Tibial artery (tissue), 4 donors: ENCODE measurements around the gene THTPA.
A peak's percentile ranks its signal among the peaks of the same experiment; 100 is the strongest.

Experiments used
- DNase-seq, 2 donors: peaks; one replicate each; pipeline ENCODE4 v3.0.0-alpha.2; 2019
- H3K27ac ChIP-seq, 2 donors: fragments of 200-600 bp; sonication (generic) in 1 of 2; 1 replicate in 1 of 2; 2 replicates in 1 of 2; pipeline ENCODE4 v1.5.1; 2018 to 2019; ENCODE audit warnings: mild to moderate bottlenecking in 1 of 2
- H3K27me3 ChIP-seq, 2 donors: fragments of 200-600 bp; sonication (generic) in 1 of 2; one replicate each; pipeline versions ENCODE4 v1.5.1 to v1.6.0; 2016 to 2019
- H3K36me3 ChIP-seq, 3 donors: fragments of 200-600 bp; sonication (generic) in 2 of 3; one replicate each; pipeline ENCODE4 v1.5.1; 2016 to 2019; ENCODE audit warnings: mild to moderate bottlenecking in 2 of 3
- H3K4me1 ChIP-seq, 4 donors: fragments of 200-600 bp; sonication (generic) in 2 of 4; 1 replicate in 3 of 4; 2 replicates in 1 of 4; pipeline ENCODE4 v1.5.1; 2016 to 2019
- H3K4me3 ChIP-seq, 2 donors: fragments of 200-600 bp; sonication (generic) in 1 of 2; 1 replicate in 1 of 2; 2 replicates in 1 of 2; pipeline ENCODE4 v1.5.1; 2018 to 2019; ENCODE audit warnings: mild to moderate bottlenecking in 2 of 2
- H3K9me3 ChIP-seq, 3 donors: fragments of 200-600 bp; sonication (generic) in 1 of 3; one replicate each; pipeline ENCODE4 v1.5.1; 2016 to 2019
- CTCF ChIP-seq, 2 experiments: fragments of 200-600 bp in 1 of 2; fragments of 450-650 bp in 1 of 2; IDR thresholded peaks; one replicate each; pipeline ENCODE4 v1.5.1; 2017 to 2019; ENCODE audit warnings: antibody characterized with exemption in 2 of 2, mild to moderate bottlenecking in 1 of 2, moderate library complexity in 1 of 2
- intact Hi-C: fragments of 100-400 bp; cut with DNase I; formaldehyde crosslinking; loops from one replicate; pipeline ENCODE4 v1.15.0; 2023; ENCODE audit warnings: low total_unique reads

THTPA gene

GRCh38 chr14:23545740-23546365 is 10.2 kb upstream of the THTPA start:
- Histone ChIP-seq H3K27ac (no peak overlapping the region), H3K4me1 (peaks cover 0 to 9% (median 7%) of the 10 kb centered on the region in 4 donors), H3K9me3 (no peaks in the 10 kb centered on the region), H3K36me3 (no peaks in the 10 kb centered on the region), H3K27me3 (no peaks in the 10 kb centered on the region), H3K4me3 (no peak overlapping the region)
- TF ChIP-seq CTCF (IDR thresholded peaks at IDR 0.05): no peak
- intact Hi-C loops: no loop called here
- no peak for DNase-seq

- H3K27ac ChIP-seq: no peak overlapping the region
- H3K4me1 ChIP-seq: peaks cover 0 to 13% (median 10%) of the 10 kb centered on the region in 4 donors
- intact Hi-C loops: no loop called here
- H3K36me3 ChIP-seq: no peaks in the 10 kb centered on the region
- DNase-seq: no peak
- TF ChIP-seq CTCF (IDR thresholded peaks at IDR 0.05): no peak
- H3K9me3 ChIP-seq: no peaks in the 10 kb centered on the region
- no peak overlapping the region for H3K4me3 ChIP-seq
- H3K27me3 ChIP-seq: no peaks in the 10 kb centered on the region
Measured at GRCh38 chr14:23546450-23547035, 9.5 kb upstream of the THTPA start.

- H3K27me3 ChIP-seq: no peaks in the 10 kb centered on the region
- H3K9me3 ChIP-seq: no peaks in the 10 kb centered on the region
- DNase-seq: no peak
- peaks cover 0 to 18% (median 14%) of the 10 kb centered on the region in 4 donors for H3K4me1 ChIP-seq
- intact Hi-C loops: no loop called here
- H3K4me3 ChIP-seq: no peak overlapping the region
- H3K27ac ChIP-seq: no peak overlapping the region
- no peaks in the 10 kb centered on the region for H3K36me3 ChIP-seq
- no peak for TF ChIP-seq CTCF (IDR thresholded peaks at IDR 0.05)
Measured at GRCh38 chr14:23547924-23548323, 8.1 kb upstream of the THTPA start.

GRCh38 chr14:23548351-23549318 is 7.4 kb upstream of the THTPA start:
- Histone ChIP-seq H3K27ac (no peak overlapping the region), H3K4me1 (peaks cover 0 to 18% (median 14%) of the 10 kb centered on the region in 4 donors), H3K27me3 (no peaks in the 10 kb centered on the region), H3K36me3 (no peaks in the 10 kb centered on the region), H3K9me3 (no peaks in the 10 kb centered on the region), H3K4me3 (no peak overlapping the region)
- DNase-seq: no peak
- no peak for TF ChIP-seq CTCF (IDR thresholded peaks at IDR 0.05)
- intact Hi-C loops: no loop called here

GRCh38 chr14:23550131-23550811 is 5.8 kb upstream of the THTPA start:
- H3K4me1 ChIP-seq: peaks cover 0 to 22% (median 16%) of the 10 kb centered on the region in 4 donors
- no peaks in the 10 kb centered on the region for H3K36me3 ChIP-seq
- no peak for DNase-seq
- no peaks in the 10 kb centered on the region for H3K27me3 ChIP-seq
- no peaks in the 10 kb centered on the region for H3K9me3 ChIP-seq
- peak overlapping the region in 1 of 2 donors; percentile 55 for H3K27ac ChIP-seq
- intact Hi-C loops: loop anchor here (10.0 kb wide), 1 partner anchor 225 kb away; the partner anchor contains the start of gene PABPN1
- H3K4me3 ChIP-seq: peak overlapping the region; percentile 63 to 74
- no peak for TF ChIP-seq CTCF (IDR thresholded peaks at IDR 0.05)
